Stimulated activated CD8-positive, alpha-beta memory T cell treated with anti-CD3 and anti-CD28 coated beads, Interleukin-12 subunit alpha, Interleukin-12 subunit beta, amount 100 ng/mL, for 4 hours (primary cell): ENCODE results near the gene SLC66A2.
"Not testable (repeated sequence)": the region's sequence is repeated elsewhere in the genome, so short reads cannot be mapped to it uniquely, and the experiment has no call there.

Experiments
- DNase-seq: peaks from one replicate; pipeline ENCODE4 v3.0.0-alpha.2; 2020; ENCODE audit warnings: low read depth

The SLC66A2 gene

DNA sequence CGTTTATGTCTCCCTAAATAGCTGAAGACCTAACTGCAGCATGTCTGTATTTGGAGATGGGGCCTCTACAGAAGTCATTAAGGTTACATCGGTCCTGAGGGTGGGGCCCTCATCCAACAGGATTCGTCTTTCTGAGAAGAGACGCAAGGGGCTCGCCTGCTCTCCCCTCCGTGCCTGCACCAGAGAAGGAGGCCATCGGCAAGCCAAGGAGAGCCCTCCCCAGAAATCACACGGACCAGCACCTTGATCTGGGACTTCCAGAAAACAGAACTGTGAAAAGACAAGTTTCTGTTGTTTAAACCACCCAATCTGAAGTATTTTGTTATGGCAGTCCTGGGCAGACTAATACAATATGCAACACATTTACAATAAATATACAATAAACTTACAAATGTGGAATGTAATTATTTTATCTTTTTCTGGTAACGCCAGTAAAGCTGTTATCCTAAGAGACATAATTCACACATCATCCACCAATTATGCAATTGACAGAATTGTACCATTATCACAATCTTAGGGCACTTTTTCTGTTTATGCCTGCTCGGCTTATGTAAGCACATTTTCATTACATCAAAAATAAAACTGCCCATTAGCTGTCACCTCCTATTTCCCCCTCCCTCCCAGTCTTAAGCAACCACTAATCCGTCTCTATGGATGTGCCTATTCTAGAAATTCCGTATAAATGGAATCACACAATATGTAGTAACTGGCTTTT is 19.1 kb upstream of the SLC66A2 start:
- DNase-seq: no peak

DNA sequence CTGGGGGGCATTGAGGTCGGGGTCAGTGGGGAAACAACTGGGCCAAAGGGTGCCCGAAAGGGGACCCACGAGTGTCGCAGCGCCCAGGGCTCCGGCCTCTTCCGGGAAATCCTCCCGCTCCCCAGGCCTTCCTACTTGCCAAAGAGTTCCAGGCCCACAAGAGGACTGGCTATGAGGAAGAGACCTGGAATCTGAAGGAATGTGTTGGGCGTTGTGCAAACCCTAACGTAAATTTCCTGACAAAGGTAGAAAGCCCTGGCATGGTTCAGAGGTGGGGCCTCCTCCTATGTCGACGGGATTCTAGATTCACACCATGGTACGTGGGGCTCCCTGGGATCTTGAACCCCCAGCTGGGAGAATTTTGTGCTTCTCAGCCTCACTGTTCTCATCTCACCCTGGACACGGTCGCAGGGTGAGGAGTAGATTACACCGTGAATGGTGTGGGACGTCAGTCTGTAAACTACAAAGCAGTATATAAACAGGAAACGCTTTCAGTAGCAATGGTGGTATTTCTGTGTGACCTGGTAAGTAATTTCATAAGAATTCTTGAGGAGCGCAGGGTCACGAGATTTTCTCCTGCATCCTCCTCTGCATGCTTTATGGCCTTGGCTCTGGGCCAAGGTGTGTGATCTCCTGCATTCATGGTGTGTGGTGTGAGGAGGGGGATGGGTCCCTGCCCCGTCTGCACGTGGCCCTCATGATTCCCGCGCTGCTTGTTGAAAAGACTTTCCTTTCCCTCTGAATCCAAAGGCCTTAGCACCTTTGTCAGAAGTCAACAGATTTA is 13.9 kb upstream of the SLC66A2 start:
- no peak for DNase-seq

DNA sequence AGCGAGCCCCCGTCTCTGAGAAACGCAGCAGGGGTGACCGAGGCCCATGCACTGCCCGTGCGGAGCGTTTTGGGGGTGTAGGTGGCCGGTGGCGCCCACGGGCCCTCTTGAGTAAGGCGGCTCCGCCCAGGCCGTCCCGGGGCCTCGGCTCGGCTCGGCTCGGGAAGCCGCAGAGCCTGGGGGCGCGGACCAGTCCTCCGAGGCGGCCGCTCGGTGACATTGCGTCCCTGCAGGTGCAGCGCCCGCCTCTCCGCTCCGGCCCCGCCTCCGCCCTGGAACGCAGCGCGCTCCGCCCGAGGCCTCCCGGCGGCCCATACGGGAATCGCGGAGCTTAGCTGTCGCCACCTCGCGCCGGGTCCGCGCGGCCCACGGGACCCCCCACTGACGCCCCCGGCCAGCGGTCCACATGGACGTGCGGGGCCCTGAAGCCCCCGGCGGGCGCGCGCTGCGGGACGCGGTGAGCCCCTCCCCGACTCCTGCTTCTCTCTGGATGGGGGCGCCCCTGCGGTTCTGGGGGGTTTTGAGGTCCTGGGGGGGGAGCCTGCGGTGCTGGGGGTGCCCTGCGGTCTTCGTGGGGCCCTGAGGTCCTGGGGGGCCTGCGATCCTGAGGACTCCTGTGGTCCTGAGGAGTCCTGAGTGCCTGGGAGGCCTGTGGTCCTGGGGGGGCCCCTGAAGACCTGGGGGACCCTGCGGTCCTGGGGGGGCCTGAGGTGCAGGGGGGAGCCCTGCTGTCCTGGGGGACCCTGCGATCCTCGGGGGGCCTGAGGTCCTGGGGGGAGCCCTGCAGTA is 13.1 kb upstream of the SLC66A2 start, which contains the start of gene HSBP1L1:
TSS of gene HSBP1L1 (plus strand) at position 314 of the 789 bp plus-strand sequence. CDS start at position 407, 93 bp downstream.
- DNase-seq: peak; percentile 36

DNA sequence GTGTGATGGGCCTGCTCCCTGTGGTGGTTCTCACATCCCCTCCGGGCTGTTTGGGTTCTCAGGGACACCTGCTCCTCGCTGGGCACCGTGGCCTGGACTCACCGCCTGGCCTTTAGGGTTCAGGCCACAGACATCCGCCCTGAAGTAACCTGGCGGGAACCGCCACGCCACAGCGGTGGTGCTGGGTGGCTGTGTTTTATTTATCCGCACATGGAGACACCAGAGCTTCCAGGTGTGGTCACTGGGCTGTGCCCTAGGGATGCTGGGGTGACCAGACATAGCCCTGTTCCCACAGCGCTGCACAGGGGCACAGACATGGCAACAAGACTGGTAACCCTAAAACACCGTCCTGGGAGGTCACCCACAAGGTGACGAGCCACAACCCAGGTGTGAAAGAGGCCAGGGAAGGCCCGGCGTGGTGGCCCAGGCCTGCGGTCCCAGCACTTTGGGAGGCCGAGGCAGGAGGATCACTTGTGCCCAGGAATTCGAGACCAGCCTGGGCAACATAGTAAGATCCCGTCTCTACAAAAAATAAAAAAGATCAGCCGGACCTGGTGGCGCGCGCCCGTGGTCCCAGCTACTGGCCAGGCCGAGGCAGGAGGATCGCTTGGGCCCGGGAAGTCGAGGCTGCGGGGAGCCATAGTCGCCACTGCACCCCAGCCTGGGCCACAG is 12.3 kb upstream of the SLC66A2 start:
- no peak for DNase-seq

DNA sequence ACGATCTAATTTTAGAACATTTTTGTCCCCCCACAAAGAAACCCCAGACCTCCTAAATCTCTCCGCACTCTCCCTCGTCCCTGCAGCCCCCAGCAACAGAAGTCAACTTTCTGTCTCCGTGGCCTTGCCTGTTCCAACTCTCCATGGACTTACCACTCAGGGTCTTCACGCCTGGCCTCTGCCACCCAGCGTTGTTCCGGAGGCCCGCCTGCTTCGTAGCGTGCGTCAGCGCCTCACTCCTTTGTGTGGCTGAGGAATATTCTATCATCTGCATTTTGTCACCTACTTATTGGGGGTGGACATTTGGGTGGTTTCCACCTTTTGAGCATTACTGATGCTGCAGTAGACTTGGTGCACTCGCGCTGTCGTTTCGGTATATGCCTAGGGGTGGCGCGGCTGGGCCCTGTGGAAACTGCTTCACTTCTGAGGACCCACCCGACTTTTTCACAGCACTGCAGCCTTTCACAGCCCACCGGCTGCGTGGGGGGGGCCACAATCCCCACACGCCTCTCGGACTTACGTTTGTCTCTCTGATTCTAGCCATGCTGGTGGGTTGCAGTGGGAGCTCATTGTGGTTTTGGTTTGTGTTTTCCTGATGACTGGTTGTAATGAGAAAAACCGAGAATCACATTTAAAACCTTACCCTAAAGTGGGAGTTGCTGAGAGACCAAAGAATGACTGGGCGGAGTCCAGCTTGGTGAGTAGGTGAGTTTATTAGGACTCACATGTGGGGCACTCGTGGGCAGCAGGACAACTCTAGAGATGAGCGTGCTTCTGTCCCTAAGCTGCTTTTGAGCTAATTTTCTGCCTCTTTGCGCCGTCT is 11.6 kb upstream of the SLC66A2 start:
- no peak for DNase-seq

DNA sequence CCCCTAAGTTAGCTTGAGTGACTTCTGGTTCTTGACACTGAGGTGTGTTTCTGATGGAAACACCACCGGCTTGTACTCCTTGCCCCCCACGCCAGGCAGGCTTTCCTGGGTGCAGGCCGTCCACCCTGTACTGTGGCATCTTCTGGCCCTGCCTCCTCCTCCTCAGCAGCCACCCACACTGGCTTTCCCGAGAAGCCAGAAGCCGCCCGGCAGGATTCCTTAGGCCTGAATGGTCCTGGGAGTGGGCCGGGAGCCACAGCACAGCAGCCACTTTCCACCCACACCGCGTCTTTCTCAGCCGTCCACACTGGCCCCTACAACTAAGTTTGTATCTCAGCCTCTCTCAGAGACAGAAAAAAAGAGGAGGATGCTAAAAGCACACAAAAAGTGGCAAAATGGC is 10.9 kb upstream of the SLC66A2 start:
- no peak for DNase-seq

DNA sequence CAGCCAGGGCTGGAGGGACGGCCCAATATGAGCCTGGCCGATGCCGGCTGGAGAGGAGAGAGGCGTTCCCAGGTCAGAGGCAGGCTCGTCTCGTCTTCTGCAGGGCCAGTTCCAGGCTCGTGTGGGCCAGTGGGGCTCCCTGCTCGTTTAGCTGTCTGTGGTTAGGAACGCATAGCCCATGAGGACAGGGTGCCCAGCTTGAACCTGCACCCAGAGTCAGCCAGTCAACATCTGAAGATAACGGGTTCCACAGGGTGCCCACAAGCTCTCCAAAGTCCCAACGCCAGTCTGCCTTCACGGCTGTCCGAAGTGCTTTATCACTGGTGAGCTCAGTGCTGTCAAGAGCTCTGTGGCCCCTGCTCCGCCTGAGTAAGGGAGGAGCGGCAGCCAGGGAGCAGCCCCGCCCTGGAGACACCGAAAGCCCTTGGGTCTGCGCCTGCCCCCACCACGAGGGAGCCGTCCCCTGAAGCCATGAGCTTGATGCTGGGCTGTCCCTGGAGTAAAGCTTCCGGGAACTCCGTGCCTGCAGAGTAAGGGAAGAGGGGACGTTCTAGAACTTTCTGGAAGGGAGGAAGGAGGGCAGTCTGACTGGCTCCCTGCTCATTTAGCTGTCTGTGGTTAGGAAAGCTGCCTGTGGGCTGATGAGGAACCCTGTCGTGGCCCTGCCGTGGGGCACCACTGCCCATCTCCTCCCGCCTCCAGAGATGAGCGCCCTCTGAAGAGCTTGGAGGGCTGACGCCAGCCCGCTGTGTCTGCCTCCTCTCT is 10.3 kb upstream of the SLC66A2 start:
- DNase-seq: no peak

DNA sequence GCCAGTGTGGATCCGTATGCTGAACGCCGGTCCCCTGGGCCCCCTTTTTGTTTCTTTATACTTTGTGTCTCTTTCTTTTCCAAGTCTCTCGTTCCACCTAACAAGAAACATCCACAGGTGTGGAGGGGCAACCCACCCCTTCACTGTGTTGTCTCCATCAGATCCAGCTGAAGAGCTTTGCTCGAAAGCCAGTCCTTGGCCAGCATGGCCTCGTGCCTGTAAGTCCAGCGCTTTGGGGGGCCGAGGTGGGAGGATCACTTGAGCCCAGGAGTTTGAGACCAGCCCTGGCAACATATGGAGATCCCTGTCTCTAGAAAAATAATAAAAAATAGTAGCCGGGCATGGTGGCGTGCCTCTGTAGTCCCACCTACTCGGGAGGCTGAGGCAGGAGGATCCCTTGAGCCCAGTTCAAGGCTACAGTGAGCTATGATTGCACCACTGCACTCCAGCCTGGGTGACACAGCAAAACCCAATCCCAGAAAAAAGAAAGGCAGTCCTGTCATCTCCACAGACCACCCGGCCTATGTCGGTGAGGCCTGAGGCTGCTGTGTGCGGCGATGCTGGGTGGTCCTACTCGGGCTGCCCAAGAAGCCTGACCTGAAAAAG is 9.6 kb upstream of the SLC66A2 start:
- DNase-seq: no peak

DNA sequence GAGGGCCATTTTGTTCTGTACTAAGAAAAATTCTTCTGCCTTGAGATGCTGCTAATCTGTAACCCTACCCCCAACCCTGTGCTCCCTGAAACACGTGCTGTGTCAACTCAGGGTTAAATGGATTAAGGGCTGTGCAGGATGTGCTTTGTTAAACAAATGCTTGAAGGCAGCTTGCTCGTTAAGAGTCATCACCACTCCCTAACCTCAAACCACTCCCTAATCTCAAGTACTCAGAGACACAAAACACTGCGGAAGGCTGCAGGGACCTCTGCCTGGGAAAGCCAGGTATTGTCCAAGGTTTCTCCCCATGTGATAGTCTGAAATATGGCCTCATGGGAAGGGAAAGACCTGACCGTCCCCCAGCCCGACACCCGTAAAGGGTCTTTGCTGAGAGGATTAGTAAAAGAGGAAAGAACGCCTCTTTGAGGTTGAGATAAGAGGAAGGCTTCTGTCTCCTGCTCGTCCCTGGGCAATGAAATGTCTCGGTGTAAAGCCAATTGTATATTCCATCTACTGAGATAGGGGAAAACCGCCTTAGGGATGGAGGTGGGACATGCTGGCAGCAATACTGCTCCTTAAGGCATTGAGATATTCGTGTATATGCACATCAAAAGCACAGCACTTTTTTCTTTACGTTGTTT is 8.8 kb upstream of the SLC66A2 start:
- not testable (repeated sequence) for DNase-seq

DNA sequence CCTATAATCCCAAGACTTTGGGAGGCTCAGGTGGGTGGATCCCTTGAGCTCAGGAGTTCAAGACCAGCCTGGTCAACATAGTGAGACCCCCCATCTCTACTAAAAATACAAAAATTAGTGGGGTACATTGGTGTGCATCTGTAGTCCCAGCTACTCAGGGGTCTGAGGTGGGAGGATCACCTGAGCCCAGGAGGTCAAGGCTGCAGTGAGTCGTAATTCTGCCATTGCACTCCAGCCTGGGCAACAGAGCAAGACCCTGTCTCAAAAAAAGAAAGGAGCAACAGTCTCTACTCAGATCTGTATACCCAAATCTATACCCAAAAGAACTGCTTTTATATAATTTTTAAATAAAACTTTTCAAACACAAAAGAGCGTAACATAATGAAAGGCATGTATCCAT is 7.5 kb upstream of the SLC66A2 start:
- no peak for DNase-seq

DNA sequence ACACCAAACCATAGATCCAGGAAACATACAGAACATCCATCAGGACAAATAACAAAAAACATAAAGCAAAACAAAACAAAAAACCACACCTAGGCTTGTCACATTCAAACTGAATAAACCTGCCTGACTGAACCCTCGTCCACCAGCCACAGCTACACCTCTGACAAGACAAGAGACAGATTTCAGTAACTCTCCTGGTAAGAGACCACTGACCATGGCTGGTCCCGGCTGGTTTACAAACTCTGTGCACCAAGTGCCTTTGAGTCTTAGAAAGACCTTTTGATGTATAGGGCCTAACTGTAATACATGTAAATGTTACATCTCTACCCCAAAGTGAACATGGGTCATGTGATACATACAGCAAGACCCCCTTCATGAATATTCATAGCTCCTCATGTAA is 4.8 kb upstream of the SLC66A2 start:
- DNase-seq: no peak

DNA sequence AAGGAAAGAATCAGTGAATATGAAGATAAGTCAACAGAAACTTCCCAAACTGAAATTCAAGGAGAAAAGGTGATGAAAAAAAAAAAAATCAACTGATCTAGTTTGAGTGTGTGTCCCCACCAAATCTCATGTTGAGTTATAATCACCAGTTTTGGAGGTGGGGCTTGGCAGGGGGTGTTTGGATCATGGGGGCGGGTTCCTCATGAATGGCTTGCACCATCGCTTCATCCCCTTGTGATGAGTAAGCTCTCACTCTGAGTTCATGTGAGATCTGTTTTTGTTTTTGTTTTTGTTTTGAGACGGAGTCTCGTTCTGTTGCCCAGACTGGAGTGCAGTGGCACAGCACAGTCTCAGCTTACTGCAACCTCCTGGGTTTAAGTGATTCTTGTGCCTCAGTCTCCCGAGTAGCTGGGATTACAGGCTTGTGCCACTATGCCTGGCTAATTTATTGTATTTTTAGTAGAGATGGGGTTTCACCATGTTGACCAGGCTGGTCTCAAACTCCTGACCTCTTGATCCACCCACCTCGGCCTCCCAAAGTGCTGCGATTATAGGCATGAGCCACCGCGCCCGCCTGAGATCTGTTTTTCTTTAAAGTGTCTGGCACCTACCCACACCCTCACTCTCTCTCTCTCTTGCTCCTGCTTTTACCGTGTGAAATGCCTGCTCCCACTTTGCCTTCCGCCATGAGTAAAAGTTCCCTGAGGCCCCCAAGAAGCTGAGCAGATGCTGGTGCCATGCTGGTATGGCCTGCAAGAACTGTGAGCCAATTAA is 4.0 kb upstream of the SLC66A2 start:
- no peak for DNase-seq

DNA sequence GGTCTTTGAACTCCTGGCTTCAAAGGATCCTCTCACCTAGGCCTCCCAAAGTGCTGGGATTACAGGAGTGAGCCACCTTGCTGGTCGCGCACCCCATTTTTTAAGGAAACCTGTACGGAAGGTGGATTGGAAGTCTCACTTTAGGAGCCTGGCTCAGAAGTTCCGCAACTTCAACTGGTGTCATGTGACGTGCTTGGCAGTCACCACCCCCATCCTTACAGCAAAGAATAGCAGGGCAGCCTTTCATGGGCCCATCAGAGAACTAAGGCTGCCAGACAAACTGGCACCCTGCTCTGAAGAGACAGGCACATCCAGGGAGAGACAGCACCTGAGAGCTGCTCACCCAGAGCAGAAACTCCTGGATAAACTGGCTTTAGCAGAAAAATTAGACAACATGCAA is 3.3 kb upstream of the SLC66A2 start:
- DNase-seq: no peak

DNA sequence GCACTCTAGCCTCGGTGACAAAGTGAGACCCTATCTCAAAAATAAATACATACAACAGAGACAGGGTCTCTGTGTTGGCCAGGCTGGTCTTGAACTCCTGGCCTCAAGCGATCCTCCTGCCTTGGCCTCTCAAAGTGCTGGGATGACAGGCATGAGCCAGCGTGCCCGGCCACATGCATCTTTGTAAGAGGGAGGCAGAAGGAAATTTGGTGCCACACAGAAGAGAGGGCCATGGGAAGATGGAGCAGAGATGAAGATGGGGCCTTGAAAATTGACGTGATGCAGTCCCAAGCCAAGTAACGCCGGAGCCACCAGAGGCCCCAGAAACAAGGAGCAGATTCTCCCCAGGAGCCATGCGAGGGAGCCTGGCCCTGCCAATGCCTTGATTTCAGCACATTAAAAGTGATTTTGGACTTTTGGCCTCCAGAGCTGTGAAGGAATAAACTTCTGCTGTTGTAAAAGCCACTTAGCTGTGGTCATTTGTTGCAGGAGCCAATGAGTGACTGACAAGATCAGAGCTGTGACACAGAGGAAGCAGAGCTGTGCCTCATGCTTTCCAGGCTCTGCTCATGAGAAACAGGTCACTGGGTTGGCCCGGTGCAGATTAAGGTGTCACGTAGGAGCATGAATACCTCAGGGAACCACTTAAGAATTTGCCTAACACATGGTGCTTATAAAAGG is 2.7 kb upstream of the SLC66A2 start:
- DNase-seq: no peak

DNA sequence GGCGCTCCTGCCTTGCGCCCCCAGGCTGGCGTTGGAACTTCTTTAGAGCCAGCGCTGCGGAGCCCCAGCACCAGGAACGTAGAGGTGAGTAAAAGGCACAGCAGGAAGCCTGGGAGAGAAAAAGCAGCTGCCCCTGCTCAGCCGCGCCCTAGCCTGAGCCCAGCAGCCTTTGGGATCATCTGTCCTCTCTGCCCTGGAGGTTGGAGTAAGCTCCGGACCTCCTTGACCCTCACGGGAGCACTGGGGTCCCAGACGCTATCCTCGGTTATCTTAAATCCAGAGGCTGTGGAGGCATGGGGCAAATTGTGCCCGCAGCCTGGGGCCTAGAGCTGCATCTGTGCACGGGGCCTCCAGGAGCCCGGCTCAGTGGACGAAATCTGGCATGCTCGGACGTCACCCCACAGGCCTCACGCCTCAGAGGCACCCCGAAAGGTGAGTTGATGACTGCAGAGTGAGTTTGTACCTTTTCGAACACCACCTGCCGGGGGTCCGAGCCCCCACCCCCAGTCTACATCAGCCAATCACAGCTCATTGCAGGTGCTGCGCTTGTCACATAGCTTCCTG is 1.6 kb upstream of the SLC66A2 start:
- no peak for DNase-seq

DNA sequence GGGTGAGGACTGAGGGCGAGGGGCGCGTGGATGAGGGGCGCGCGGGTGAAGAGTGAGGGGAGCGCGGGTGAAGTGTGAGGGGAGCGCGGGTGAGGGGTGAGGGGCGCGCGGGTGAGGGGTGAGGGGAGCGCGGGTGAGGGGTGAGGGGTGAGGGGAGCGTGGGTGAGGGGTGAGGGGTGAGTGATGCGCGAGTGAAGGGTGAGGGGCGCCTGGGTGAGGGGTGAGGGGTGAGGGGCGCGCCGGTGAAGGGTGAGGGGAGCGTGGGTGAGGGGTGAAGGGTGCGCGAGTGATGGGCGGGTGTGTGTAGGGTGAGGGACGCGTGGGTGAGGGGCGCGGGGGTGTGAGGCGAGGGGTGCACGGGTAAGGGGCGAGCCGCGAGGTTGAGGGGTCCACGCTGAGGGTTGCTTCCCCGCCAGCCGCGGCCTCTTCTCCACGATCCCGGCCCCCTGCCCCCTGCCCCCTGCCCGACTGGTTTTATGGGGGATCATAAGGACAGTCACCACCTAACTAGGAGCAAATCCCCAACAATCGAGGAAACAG is 1.1 kb upstream of the SLC66A2 start:
- DNase-seq: no peak

DNA sequence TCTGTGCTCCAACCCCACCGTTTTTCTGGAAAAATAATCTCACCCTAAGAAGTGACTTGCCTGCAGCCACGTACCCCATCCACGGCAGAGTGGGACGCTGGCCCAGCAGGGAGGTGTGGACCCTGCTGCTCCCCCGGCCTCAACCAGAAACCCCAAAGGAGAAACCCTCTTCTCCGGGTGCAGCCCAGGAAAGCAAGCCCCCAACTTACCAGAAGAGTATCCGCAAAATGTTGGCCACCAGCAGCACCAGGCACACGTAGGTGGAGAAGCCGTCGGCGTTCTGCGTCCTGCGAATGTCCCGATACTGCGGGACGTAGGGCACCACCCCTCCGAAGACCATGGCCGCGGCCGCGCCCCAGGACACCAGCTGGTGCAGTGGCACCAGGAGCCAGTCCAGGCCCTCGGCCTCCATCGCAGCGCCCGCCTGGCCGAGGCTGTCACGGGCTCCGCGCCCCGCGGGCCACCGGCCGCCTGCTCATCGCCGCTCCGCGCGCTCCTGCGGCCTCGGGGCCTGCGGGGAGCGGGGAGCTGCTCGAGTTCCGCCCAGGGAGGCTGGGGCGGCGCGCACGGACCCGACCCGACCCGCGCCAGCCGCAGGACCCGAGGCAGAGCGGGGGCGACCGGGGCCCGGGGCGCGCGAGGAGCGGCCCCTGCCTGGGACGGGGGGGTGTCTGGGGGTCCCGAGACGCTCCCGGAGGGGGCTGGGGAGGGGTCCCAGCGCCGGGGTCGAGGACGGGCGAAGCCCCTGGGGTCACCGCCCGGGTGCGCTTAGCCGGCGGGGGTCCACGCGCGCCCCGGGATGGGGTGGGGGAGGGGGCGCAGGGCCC is 725 bp downstream of the SLC66A2 start:
- no peak for DNase-seq
